IPS DF 19.7 (cell line): ENCODE results near the gene INTS4.
A peak's percentile ranks its signal among the peaks of the same experiment; 100 is the strongest.
"Not testable (repeated sequence)": the region's sequence is repeated elsewhere in the genome, so short reads cannot be mapped to it uniquely, and the experiment has no call there.

ENCODE experiments used
- DNase-seq: peaks from one replicate; pipeline ENCODE4 v3.0.0-alpha.2; 2013; ENCODE audit warnings: low read depth, low spot score

Gene INTS4

DNA sequence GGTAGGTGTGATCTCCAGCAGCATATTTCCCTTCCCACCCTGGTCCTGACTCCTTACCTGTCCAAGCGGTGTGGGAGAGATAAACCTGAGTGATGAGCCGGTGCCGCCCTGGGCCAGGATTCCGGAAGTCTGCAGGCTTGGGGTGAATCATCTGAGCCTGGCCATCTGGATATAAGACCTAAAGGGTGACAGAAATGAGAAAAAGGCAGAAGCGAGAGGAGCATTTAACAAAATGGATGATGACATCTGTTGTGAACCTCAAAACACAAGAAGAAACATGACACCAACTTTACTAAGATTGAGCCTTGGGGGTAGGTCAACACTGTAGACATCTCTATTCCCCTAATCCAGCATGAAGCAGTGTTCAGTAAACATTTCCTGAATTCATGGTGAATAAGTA lies 110.7 kb downstream of the INTS4 start:
- DNase-seq: no peak

DNA sequence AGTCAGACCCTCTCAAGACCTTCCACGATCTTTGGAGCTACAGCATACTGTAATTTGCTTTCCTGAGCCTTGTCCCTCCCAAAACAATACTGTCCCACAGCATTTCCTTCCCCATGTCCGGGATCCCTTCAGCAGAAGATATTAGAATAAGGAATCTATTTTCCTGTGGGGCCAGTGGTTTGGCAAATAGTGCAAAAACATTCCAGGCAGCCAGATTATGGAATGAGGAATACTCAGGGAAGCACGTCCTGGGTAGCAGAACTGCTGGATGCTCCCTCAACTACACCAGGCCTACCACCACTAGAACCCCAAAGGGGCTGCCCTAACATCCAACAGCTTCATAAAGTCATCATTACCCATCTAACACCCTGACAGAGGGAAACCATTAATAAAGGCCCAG lies 112.1 kb downstream of the INTS4 start:
- no peak for DNase-seq

DNA sequence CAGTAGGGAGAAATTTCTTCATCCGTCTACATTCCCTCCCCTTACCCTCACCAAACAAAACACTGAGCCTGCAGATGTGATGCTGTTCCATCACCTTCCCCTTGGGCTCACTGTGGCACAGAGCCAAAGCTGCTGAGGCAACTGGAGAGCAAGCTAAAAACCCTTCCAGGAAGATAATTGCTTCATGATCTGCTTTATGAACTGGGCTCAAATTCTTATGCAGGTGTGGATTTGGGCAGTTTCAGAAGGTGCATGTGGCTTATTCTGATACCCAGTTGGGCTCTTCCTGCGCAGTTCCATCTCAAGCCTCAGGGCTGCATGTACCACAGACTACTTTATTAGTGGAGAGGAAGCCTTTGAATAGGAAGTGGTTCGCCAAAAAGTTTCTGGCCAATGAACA lies 115.2 kb downstream of the INTS4 start:
- DNase-seq: no peak

DNA sequence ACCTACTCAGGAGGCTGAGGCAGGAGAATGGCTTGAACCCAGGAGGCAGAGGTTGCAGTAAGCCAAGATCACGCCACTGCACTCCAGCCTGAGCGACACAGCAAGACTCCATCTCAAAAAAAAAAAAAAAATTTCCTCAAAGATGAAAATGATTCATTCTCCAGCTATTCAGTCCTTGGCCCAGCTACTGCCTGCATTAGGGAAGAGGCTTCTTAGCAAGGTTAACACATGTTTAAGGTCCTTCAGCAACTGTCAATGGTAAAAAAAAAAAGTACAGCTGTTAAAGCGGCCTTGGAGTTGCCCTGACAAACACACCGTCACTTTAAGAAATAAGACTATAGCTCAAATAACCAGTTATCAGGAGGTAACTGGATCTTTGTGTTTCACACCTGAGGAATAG lies 116.2 kb downstream of the INTS4 start:
- not testable (repeated sequence) for DNase-seq

DNA sequence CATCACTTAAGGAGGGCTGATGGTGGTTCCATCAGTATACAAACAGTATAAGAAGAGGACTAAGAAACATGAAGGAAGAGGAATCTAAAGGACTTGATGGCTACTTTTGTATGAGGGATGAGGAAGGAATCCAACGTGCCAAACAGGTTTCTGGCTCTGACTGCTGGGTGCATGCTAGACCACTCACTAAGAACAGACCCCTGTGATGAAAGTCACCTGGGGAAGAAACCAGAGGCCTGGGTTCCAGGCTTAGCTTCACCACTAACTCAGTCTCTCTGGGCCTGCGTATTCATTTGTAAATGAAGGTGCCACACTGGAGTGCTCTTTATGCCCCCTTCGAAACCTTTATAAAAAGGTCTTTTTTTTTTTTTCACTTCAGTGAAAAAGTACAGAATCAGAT lies 118.4 kb downstream of the INTS4 start:
- DNase-seq: peak; percentile 12

DNA sequence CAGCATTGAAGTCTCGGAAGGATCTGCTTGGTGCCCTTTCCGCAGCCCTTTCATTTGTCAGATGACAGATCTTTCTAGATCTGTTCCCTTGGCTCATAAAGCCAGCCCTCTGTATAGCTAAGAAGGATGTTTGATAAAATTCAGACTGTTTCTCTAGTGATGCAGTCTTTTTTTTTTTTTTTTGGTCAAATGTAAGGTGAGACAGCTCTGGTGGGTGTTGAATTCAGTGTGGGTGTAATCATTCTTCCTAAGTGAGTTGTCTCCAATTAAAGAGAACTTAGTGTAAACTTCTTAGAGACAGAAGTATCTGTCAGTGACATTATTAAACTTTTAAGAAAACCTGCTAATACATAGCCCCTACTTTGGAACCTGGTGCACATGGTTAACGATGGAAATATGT lies 120.3 kb downstream of the INTS4 start:
- DNase-seq: no peak

DNA sequence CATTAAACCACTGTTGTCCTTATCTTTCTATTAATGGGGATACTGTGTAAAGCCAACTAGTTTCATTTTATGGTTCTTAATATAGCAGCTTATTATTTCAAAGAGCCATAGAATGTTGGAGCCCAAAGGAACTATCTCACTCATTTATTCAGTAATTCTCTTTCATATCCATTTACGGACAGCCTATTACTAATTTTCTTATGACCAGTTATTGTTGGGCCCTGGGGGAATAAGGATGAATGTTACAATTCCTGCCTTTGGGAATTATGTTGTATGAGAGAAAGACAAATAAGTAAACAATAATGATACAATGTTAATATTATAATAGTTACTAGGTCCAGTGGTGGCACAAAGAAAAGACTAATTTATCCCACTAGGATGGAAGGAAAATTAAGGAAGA lies 121.1 kb downstream of the INTS4 start:
- no peak for DNase-seq

DNA sequence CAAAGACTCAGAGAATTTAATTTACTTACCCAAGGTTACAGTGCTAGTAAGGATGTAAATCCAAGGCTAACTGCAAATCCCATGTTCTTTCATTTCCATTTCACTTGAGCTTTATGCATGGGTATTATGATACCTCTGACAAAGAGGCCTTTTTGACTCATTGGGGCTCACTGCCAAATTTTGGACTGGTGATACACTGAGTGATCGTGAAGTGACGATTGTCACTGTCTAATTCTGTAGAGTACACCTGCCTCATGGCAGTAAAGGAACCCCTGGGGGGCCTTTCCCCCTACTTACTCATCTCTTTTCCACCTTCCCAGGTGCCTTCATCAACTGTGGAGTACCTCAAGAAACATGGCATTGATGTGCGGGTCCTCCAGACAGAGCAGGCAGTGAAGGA lies 122.6 kb downstream of the INTS4 start:
- no peak for DNase-seq

DNA sequence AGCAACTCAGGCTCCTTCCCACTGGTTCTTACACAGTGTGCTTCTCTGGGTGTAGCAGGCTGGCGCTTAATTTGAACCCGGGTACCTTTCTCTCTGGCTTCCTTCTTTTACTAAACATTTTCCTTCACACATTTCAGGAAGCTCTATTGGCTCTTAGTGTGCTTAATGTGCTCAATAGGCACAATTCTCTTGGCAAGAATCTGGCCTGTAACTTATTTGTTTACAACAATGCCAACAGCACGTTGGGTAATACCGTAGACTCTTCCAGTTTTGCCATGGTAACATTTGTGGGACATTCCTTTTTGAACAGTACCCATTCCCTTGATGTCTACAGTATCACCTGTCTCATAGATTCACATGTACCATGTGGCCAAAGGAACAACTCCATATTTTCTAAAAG lies 125.7 kb downstream of the INTS4 start:
- no peak for DNase-seq

DNA sequence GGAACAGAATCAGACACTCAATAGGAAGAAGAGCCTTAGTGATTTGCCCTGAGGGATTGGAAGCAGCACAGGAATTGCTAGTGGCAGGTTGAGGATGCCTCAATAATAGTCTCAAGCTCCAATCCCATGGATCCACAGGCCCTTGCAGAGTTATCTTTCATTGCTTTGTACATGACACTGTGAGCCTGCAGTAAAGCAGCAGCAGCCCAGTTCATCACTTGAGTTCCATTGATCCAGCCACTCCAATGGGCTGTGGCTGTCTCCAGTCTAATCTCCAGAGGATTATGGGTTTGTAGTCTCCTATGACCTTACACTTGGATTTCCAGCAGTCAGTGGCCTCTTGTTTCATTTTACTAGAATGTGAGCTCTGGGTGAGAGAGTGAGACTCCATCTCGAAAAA lies 128.1 kb downstream of the INTS4 start:
- no peak for DNase-seq

DNA sequence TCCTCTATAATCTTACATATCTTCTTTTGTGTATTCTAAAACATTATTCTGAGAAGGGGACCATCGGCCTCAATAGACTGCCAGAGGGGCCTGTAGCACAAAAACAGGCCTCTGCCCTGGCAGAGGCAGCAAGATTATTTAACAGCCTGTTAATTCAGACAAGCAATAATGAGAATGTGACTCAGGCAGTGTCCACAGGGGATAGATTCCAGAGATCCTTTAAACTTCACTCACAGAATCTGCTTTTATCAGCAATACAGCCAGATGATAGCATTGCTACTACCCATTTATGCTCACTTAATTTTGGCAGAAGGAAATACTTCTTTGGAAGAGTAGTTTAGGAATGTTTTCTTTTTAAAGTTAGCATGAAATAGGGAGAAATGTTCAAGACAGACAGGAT lies 128.7 kb downstream of the INTS4 start:
- no peak for DNase-seq

DNA sequence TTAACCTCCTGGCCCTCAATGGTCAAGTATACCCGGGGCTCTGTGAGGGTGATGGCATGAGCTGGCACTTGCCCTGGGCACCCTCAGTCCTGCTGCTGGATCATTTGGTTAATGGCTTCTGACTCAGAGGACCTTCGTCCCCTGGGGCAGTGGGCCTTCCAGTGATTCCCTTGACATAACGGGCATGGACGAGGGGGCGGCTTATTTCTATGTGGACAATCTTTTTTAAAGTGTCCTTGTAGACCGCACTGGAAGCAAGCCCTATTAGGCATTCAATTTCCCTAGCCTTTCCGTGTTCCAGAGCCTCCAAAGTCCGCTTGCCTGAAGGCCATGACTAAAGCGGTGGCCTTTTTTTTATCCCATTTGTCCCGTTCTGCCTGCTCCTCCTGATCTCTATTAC lies 133.0 kb downstream of the INTS4 start:
- DNase-seq: not testable (repeated sequence)

DNA sequence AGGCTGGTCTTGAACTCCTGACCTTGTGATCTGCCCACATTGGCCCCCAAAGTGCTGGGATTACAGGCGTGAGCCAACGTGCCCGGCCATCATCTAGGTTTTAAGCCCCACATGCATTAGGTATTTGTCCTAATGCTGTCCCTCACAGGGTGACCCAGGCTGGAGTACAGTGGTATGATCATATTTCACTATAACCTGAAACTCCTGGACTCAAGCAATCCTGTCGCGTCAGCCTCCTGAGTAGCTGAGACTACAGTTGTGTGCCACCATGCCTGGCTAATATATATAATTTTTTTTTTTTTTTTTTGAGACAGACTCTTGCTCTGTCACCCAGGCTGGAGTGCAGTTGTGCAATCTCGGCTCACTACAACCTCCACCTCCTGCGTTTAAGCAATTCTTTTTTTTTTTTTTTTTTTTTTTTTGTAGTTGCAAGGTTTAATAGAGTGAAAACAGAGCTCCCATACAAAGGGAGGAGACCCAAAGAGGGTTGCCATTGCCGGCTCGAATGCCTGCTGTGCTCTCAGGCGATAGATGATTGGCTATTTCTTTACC lies 136.5 kb downstream of the INTS4 start:
- DNase-seq: not testable (repeated sequence)

DNA sequence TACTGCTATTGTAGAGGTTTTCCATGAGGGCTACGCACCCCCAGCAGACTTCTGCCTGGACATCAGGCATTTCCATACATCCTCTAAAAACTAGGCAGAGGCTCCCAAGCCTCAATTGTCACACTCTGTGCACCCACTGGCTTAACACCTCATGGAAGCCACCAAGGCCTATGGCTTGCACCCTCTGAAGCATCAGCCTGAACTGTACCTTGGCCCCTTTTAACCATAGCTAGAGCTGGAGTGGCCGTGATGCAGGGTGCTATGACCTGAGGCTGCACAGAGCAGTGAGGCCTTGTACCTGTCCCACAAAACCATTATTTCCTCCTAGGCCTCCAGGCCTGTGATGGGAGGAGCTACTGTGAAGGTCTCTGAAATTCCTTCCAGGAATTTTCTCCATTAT lies 139.6 kb downstream of the INTS4 start:
- DNase-seq: no peak

DNA sequence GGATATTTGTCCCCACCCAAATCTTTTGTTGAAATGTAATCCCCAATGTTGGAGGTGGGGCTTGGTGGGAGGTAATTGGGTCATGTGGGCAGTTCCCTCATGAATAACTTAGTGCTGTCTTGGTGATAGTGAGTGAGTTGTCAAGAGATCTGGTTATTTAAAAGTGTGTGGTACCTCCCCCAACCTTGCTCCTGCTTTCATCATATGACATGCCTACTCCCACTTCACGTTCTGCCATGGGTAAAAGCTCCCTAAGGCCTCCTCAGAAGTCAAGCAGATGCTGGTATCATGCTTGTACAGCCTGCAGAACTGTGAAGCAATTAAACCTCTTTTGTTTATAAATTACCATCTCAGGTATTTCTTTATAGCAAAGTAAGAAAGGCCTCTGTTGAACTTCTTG lies 143.0 kb downstream of the INTS4 start:
- DNase-seq: no peak

DNA sequence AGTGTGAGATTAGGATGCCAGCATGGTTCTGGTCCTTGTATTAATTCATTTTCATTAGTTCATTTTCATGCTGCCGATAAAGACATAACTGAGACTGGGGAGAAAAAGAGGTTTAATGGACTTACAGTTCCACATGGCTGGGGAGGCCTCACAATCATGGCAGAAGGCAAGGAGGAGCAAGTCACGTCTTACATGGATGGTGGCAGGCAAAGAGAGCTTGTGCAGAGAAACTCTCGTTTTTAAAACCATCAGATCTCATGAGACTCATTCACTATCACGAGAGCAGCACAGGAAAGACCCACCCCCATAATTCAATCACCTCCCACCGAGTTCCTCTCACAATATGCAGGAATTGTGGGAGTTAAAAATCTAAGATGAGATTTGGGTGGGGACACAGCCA lies 150.8 kb downstream of the INTS4 start:
- DNase-seq: not testable (repeated sequence)

DNA sequence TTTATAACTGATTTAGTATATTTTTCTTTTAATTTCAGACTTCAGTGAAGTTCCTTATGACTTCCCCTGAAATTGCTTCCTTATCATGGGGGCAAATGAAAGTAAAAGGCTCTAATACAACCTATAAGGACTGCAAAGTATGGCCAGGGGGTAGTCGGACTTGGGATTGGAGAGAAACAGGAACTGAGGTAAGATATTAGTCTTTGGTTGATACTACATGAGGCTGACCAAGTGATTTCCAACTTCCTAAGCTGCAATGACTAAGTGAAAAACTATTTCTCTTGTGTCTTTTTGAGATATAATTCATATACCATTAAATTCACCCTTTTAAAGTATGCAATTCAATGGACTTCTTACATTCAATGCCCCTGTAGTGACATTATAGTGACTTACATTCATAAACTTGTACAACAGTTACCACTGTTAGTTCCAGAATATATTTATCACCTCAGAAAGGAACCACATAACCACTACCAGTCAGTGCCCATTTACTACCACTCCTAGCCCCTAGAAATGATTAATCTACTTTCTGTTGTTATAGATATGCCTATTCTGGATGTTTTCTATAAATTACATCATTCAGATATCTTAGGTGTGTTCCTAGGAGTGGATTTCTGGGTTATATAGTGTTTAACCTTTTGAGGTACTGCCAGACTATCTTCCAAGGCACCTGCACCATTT lies 151.9 kb downstream of the INTS4 start:
- no peak for DNase-seq

DNA sequence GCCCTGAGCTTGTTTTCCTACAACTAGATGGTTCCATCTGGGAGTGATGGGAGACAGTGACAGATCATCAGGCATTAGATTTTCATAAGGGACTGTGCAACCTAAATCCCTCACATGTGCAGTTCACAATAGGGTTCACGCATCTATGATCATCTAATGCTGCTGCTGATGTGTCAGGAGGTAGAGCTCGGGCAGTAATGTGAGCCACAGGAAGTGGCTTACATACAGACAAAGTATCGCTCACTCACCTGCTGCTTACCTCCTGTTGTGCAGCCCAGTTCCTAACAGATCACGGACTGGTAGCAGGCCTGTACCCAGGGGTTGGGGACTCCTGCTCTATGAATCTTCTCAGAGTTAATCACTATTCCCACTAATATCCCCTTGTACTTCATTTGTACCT lies 161.2 kb downstream of the INTS4 start:
- DNase-seq: no peak

DNA sequence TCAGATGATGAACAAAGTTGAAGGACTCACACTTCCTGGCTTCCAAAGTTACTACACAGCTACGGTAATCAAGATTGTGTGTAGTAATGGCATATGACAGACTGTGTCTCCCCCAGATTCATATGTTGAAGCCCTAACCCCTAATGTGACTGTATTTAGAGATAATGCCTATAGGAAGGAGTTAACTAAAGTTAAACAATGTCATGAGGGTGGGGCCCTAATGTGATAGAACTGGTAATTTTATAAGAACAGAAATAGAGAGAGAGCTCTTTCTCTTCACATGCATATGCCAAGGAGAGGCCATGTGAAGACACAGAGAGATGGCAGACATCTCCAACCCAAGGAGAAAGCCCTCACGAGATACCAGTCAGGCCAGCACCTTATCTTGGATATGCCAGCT lies 165.5 kb downstream of the INTS4 start:
- no peak for DNase-seq
